SK-N-SH treated with all-trans-retinoic acid at 6 μM for 48 hours (cell line): ENCODE data around the gene RBMS1.

Experiments used
- ATAC-seq: fragments of 200-7000 bp; cut with Tn5 transposase; 3 replicates; pipeline ENCODE4 v1.9.1; 2020; ENCODE audit warnings: mild to moderate bottlenecking, moderate library complexity
- ARNTL ChIP-seq: fragments of 450-650 bp; formaldehyde crosslinking; IDR thresholded peaks from 2 replicates; pipeline ENCODE4 v1.5.0; 2020; ENCODE audit warnings: low read depth, mild to moderate bottlenecking, moderate library complexity, borderline replicate concordance
- BACH2 ChIP-seq: fragments of 250-450 bp; sonication (Bioruptor Pico); IDR thresholded peaks from 2 replicates; pipeline ENCODE4 v1.9.0; 2021; ENCODE audit warnings: mild to moderate bottlenecking, borderline replicate concordance
- CREB5 ChIP-seq: fragments of 250-450 bp; sonication (Bioruptor Pico); IDR thresholded peaks from 2 replicates; pipeline ENCODE4 v1.5.1; 2020; ENCODE audit warnings: low read depth, mild to moderate bottlenecking, moderate library complexity
- CSDC2 ChIP-seq: fragments of 250-450 bp; sonication (Bioruptor Pico); IDR thresholded peaks from 2 replicates; pipeline ENCODE4 v1.5.0; 2020; ENCODE audit warnings: mild to moderate bottlenecking, moderate library complexity
- CSRNP3 ChIP-seq: fragments of 250-450 bp; sonication (Bioruptor Pico); IDR thresholded peaks from 2 replicates; pipeline ENCODE4 v1.5.1; 2021; ENCODE audit warnings: mild to moderate bottlenecking, moderate library complexity
- ESRRG ChIP-seq: fragments of 250-450 bp; sonication (Bioruptor Pico); IDR thresholded peaks from 2 replicates; pipeline ENCODE4 v1.6.1; 2021; ENCODE audit warnings: mild to moderate bottlenecking
- GLIS3 ChIP-seq: fragments of 250-450 bp; sonication (Bioruptor Pico); IDR thresholded peaks from 2 replicates; pipeline ENCODE4 v1.5.0; 2020; ENCODE audit warnings: mild to moderate bottlenecking, moderate library complexity
- ISL1 ChIP-seq: fragments of 250-450 bp; sonication (Bioruptor Pico); IDR thresholded peaks from 2 replicates; pipeline ENCODE4 v2.1.2; 2022; ENCODE audit warnings: mild to moderate bottlenecking, moderate library complexity
- OSR1 ChIP-seq: fragments of 250-450 bp; sonication (Bioruptor Pico); IDR thresholded peaks from 2 replicates; pipeline ENCODE4 v1.8.0; 2022; ENCODE audit warnings: moderate library complexity, mild to moderate bottlenecking, inconsistent platforms
- PATZ1 ChIP-seq: fragments of 250-450 bp; sonication (Bioruptor Pico); IDR thresholded peaks from 2 replicates; pipeline ENCODE4 v1.8.0; 2020; ENCODE audit warnings: mild to moderate bottlenecking, moderate library complexity, borderline replicate concordance
- POU6F1 ChIP-seq: fragments of 250-450 bp; sonication (Bioruptor Pico); IDR thresholded peaks from 2 replicates; pipeline ENCODE4 v1.8.0; 2021; ENCODE audit warnings: low read depth, mild to moderate bottlenecking, moderate library complexity, borderline replicate concordance
- PPARA ChIP-seq: fragments of 250-450 bp; sonication (Bioruptor Pico); IDR thresholded peaks from 2 replicates; pipeline ENCODE4 v1.5.0; 2020; ENCODE audit warnings: mild to moderate bottlenecking, borderline replicate concordance
- RARB ChIP-seq: fragments of 250-450 bp; sonication (Bioruptor Pico); IDR thresholded peaks from 2 replicates; pipeline ENCODE4 v1.8.0; 2021; ENCODE audit warnings: mild to moderate bottlenecking, moderate library complexity
- SNAI2 ChIP-seq: fragments of 250-450 bp; sonication (Bioruptor Pico); IDR thresholded peaks from 2 replicates; pipeline ENCODE4 v1.5.0; 2020; ENCODE audit warnings: mild to moderate bottlenecking, moderate library complexity
- TCF4 ChIP-seq: fragments of 250-450 bp; sonication (Bioruptor Pico); IDR thresholded peaks from 2 replicates; pipeline ENCODE4 v1.8.0; 2021; ENCODE audit warnings: mild to moderate bottlenecking, moderate library complexity, borderline replicate concordance
- TOX ChIP-seq: fragments of 250-450 bp; sonication (Bioruptor Pico); IDR thresholded peaks from 2 replicates; pipeline ENCODE4 v1.8.0; 2021; ENCODE audit warnings: mild to moderate bottlenecking, moderate library complexity, borderline replicate concordance
- TSHZ2 ChIP-seq: fragments of 250-450 bp; sonication (Bioruptor Pico); IDR thresholded peaks from 2 replicates; pipeline ENCODE4 v1.5.0; 2020; ENCODE audit warnings: mild to moderate bottlenecking, moderate library complexity
- ZC3H10 ChIP-seq: fragments of 250-450 bp; sonication (Bioruptor Pico); IDR thresholded peaks from 2 replicates; pipeline ENCODE4 v1.5.1; 2021; ENCODE audit warnings: mild to moderate bottlenecking, moderate library complexity
- ZFP30 ChIP-seq: fragments of 450-650 bp; formaldehyde crosslinking; IDR thresholded peaks from 2 replicates; pipeline ENCODE4 v1.5.0; 2022; ENCODE audit warnings: mild to moderate bottlenecking, moderate library complexity
- ZNF70 ChIP-seq: fragments of 450-650 bp; formaldehyde crosslinking; IDR thresholded peaks from 2 replicates; pipeline ENCODE4 v1.5.0; 2020; ENCODE audit warnings: mild to moderate bottlenecking, moderate library complexity
- ZNF8 ChIP-seq: fragments of 450-650 bp; formaldehyde crosslinking; IDR thresholded peaks from 2 replicates; pipeline ENCODE4 v1.5.0; 2020; ENCODE audit warnings: mild to moderate bottlenecking, moderate library complexity

RBMS1 gene

GRCh38 chr2:160478660-160479059 is 14.9 kb downstream of the RBMS1 start (continued):
- TF ChIP-seq SNAI2 (no peak), ZNF70 (no peak), ZFP30 (no peak), ZC3H10 (CRISPR knock-in tag) (no peak)

GRCh38 chr2:160477032-160477431 is 16.6 kb downstream of the RBMS1 start:
- ATAC-seq: no peak
- no peak for TF ChIP-seq CREB5 (CRISPR knock-in tag)
- no peak for TF ChIP-seq SNAI2
- no peak for TF ChIP-seq TCF4
- TF ChIP-seq OSR1 (CRISPR knock-in tag): no peak
- TF ChIP-seq POU6F1 (CRISPR knock-in tag): no peak
- TF ChIP-seq ARNTL (CRISPR knock-in tag): no peak
- no peak for TF ChIP-seq PPARA (CRISPR knock-in tag)
- no peak for TF ChIP-seq RARB
- no peak for TF ChIP-seq CSDC2 (CRISPR knock-in tag)
- no peak for TF ChIP-seq ESRRG
- TF ChIP-seq ZFP30: no peak
- no peak for TF ChIP-seq ZNF8 (CRISPR knock-in tag)
- TF ChIP-seq, all 23 proteins: peak for 0

GRCh38 chr2:160474891-160475787 is 18.5 kb downstream of the RBMS1 start:
- no peak for TF ChIP-seq TCF4
- TF ChIP-seq PPARA (CRISPR knock-in tag): no peak
- no peak for TF ChIP-seq ZFP30
- ATAC-seq: peak; percentile 39; the same call in 2 of the 3 replicates

- TF ChIP-seq GLIS3 (no peak), ZC3H10 (CRISPR knock-in tag) (no peak), SNAI2 (no peak), TSHZ2 (CRISPR knock-in tag) (no peak), BACH2 (no peak), CSDC2 (CRISPR knock-in tag) (no peak)
- no peak for ATAC-seq
Measured at GRCh38 chr2:160474319-160474645, 19.3 kb downstream of the RBMS1 start.

- TF ChIP-seq OSR1 (CRISPR knock-in tag): no peak
- no peak for ATAC-seq
Measured at GRCh38 chr2:160473468-160474318, 19.9 kb downstream of the RBMS1 start.

GRCh38 chr2:160472839-160473251 is 20.8 kb downstream of the RBMS1 start:
- no peak; the same call in 2 of the 3 replicates for ATAC-seq
- TF ChIP-seq ZC3H10 (CRISPR knock-in tag) (no peak), TOX (CRISPR knock-in tag) (no peak), PATZ1 (CRISPR knock-in tag) (no peak), ZNF8 (CRISPR knock-in tag) (no peak), ISL1 (no peak), CSRNP3 (CRISPR knock-in tag) (no peak), OSR1 (CRISPR knock-in tag) (no peak), PPARA (CRISPR knock-in tag) (no peak), POU6F1 (CRISPR knock-in tag) (no peak), GLIS3 (no peak)
